HT1080 (cell line): ENCODE results near the gene FAAP100. TPM values are rescaled to one million over a fixed set of nuclear protein-coding genes. Genes with fewer than 3 reads are reported as not detected.

ENCODE experiments used
- DNase-seq: peaks from one replicate; pipeline ENCODE4 v3.0.0-alpha.2; 2015; ENCODE audit warnings: low read depth
- total RNA-seq: library from RNA; depleted of rRNA; stranded (reverse); fragments of >200 nt; shearing (Covaris generic); gene quantifications from 2 replicates; pipeline ENCODE4 v1.2.3, GENCODE V29; 2014

The FAAP100 gene
- total RNA-seq, 1 experiment from 2014 or later: 31.6 TPM

- DNase-seq: peak; percentile 90
Observed at GRCh38 chr17:81512562-81513371, 39.4 kb downstream of the FAAP100 start, which contains the start of gene ACTG1. Gene ACTG1 (minus strand): TSS chr17:81512799. CDS start chr17:81512354, 445 bp downstream.

GRCh38 chr17:81511804-81512561, 40.2 kb downstream of the FAAP100 start:
- peak; percentile 56 for DNase-seq

GRCh38 chr17:81511554-81511803, 40.7 kb downstream of the FAAP100 start:
- DNase-seq: peak; percentile 50

GRCh38 chr17:81510785-81511553, 41.2 kb downstream of the FAAP100 start:
- peak; percentile 39 for DNase-seq

- DNase-seq: no peak
Observed at GRCh38 chr17:81509972-81510784, 42.0 kb downstream of the FAAP100 start.

GRCh38 chr17:81509207-81509971, 42.8 kb downstream of the FAAP100 start:
- peak; percentile 63 for DNase-seq

GRCh38 chr17:81508639-81509206, 43.4 kb downstream of the FAAP100 start:
- DNase-seq: peak; percentile 84

- DNase-seq: no peak
Observed at GRCh38 chr17:81503619-81504018, 48.5 kb downstream of the FAAP100 start.

- no peak for DNase-seq
Observed at GRCh38 chr17:81502471-81503017, 49.6 kb downstream of the FAAP100 start.

GRCh38 chr17:81500047-81500446, 52.1 kb downstream of the FAAP100 start:
- no peak for DNase-seq

GRCh38 chr17:81499601-81499970, 52.6 kb downstream of the FAAP100 start:
- no peak for DNase-seq

GRCh38 chr17:81498953-81499600, 53.1 kb downstream of the FAAP100 start:
- DNase-seq: no peak

- no peak for DNase-seq
Observed at GRCh38 chr17:81494626-81495377, 57.4 kb downstream of the FAAP100 start.

GRCh38 chr17:81493198-81494038, 58.7 kb downstream of the FAAP100 start:
- DNase-seq: no peak

- no peak for DNase-seq
Observed at GRCh38 chr17:81492706-81493105, 59.4 kb downstream of the FAAP100 start.

- no peak for DNase-seq
Observed at GRCh38 chr17:81492202-81492601, 60.0 kb downstream of the FAAP100 start.

GRCh38 chr17:81491761-81492160, 60.4 kb downstream of the FAAP100 start:
- no peak for DNase-seq
